Spleen (tissue), 7 donors: ENCODE results near the gene PLK3.

Source experiments
- CTCF ChIP-seq, 11 experiments: fragments of 200-600 bp in 7 of 11; fragments of 450-650 bp in 4 of 11; sonication (generic) in 4 of 11; IDR thresholded peaks in 8 of 11; conservative IDR thresholded peaks in 3 of 11; 1 replicate in 7 of 11; 2 replicates in 4 of 11; pipeline versions ENCODE4 v1.4.0 to v1.8.0; 2016 to 2021; ENCODE audit warnings: antibody characterized with exemption in 11 of 11, inconsistent platforms in 4 of 11, mild to moderate bottlenecking in 1 of 11
- POLR2A ChIP-seq, 3 donors: fragments of 450-650 bp; IDR thresholded peaks; one replicate each; pipeline ENCODE4 v1.5.1; 2017; ENCODE audit warnings: antibody characterized with exemption in 3 of 3, mild to moderate bottlenecking in 1 of 3
- POLR2AphosphoS5 ChIP-seq, 3 donors: sonication (generic); formaldehyde crosslinking; IDR thresholded peaks; one replicate each; pipeline ENCODE4 v1.5.1; 2017; ENCODE audit warnings: antibody characterized with exemption in 3 of 3
- donor health status: DM: no; HTN: no; CAD: no; lungs with moderate emphysema.
- donor health status: DM: no; HTN: no; CAD: no.
- donor health status: DM: no; HTN: no; CAD: no.

GRCh38 chr1:44812822-44813543 is 12.8 kb downstream of the PLK3 start:
- TF ChIP-seq CTCF (IDR thresholded peaks at IDR 0.05 in 8 of 11, conservative IDR thresholded peaks at IDR 0.05 in 3 of 11) = no peak
- TF ChIP-seq POLR2AphosphoS5 (IDR thresholded peaks at IDR 0.05) = no peak
- TF ChIP-seq POLR2A (IDR thresholded peaks at IDR 0.05) = no peak
